Memory B cell (primary cell): ENCODE measurements around the gene IQGAP3.
A peak's percentile ranks its signal among the peaks of the same experiment; 100 is the strongest.

Experiments
- ATAC-seq: fragments of 150-1000 bp; cut with Tn5 transposase; 2 replicates; pipeline ENCODE4 v1.10.0; 2021; ENCODE audit warnings: low read depth, mild to moderate bottlenecking, moderate library complexity
- DNase-seq, 2 donors: peaks; one replicate each; pipeline ENCODE4 v3.0.0; 2022; ENCODE audit warnings: low spot score in 2 of 2
- H3K27ac Mint-ChIP-seq: one replicate; pipeline ENCODE4 v1.8.0; 2022; ENCODE audit warnings: mild to moderate bottlenecking, moderate library complexity, mixed read lengths
- H3K27me3 Mint-ChIP-seq: one replicate; pipeline ENCODE4 v1.8.0; 2022; ENCODE audit warnings: mixed read lengths
- H3K36me3 Mint-ChIP-seq: one replicate; pipeline ENCODE4 v1.8.0; 2022; ENCODE audit warnings: mild to moderate bottlenecking, mixed read lengths
- H3K4me1 Mint-ChIP-seq: one replicate; pipeline ENCODE4 v1.8.0; 2022; ENCODE audit warnings: mixed read lengths
- H3K4me3 Mint-ChIP-seq: one replicate; pipeline ENCODE4 v1.8.0; 2022; ENCODE audit warnings: mild to moderate bottlenecking, moderate library complexity, mixed read lengths
- H3K9me3 Mint-ChIP-seq: one replicate; pipeline ENCODE4 v1.8.0; 2022; ENCODE audit warnings: mixed read lengths

Gene IQGAP3

DNA sequence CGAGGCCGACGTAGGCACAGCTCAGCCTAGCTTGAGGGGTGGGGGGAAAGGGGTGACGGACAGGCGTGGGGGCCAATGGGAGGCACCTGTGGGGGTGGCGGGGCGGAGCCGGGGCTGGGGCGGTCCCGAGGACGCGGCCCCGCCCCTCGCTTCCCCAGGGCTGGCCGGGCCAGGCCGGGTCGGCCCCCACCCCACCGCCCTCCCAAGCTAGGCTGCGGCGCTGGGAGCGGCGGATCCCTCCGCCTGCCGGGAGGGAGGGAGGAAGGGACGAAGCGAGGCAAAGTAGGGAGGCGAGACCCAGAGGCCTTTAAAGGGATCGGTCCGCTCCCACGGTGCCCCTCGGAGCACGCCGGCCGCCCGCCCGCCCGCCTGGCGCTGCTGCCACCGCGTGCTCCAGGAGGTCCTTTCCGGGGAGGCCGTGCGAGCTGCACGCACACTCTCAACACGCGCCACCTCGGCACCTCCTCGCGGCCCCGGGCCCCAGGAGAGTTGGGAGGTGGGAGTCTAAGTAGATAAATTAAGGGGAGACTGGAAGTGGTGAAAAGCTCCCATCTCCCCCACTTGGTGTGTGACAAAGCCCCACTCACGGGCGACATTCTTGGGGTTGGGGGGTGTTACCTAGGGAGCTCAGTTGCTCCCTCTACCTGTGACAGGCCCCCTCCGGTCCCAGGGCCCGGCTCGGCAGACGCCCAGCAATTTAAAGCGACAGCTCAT is 71.4 kb downstream of the IQGAP3 start:
- no peaks in the 10 kb centered on the region for H3K36me3 Mint-ChIP-seq
- ATAC-seq (peak; percentile 63), DNase-seq (peak; percentile 93 to 94)
- H3K27ac Mint-ChIP-seq, result peak overlapping the region; percentile 97
- H3K9me3 Mint-ChIP-seq, result no peaks in the 10 kb centered on the region
- peaks cover 57% of the 10 kb centered on the region for H3K4me1 Mint-ChIP-seq
- peak overlapping the region; percentile 95 for H3K4me3 Mint-ChIP-seq
- H3K27me3 Mint-ChIP-seq, result no peaks in the 10 kb centered on the region

GRCh38 chr1:156500543-156500792 is 71.9 kb downstream of the IQGAP3 start, which contains the start of gene MEF2D:
MEF2D (minus strand) TSS chr1:156500775; CDS start chr1:156483292, 17,483 bp downstream.
- ATAC-seq, result no peak
- DNase-seq, result no peak
- peak within 1 kb of the TSS; percentile 95 for H3K4me3 Mint-ChIP-seq
- H3K9me3 Mint-ChIP-seq, result no peaks in the 10 kb centered on the region
- peaks cover 58% of the 10 kb centered on the region for H3K4me1 Mint-ChIP-seq
- peak within 1 kb of the TSS; percentile 97 for H3K27ac Mint-ChIP-seq
- H3K27me3 Mint-ChIP-seq, result no peaks in the 10 kb centered on the region
- no peaks in the 10 kb centered on the region for H3K36me3 Mint-ChIP-seq

DNA sequence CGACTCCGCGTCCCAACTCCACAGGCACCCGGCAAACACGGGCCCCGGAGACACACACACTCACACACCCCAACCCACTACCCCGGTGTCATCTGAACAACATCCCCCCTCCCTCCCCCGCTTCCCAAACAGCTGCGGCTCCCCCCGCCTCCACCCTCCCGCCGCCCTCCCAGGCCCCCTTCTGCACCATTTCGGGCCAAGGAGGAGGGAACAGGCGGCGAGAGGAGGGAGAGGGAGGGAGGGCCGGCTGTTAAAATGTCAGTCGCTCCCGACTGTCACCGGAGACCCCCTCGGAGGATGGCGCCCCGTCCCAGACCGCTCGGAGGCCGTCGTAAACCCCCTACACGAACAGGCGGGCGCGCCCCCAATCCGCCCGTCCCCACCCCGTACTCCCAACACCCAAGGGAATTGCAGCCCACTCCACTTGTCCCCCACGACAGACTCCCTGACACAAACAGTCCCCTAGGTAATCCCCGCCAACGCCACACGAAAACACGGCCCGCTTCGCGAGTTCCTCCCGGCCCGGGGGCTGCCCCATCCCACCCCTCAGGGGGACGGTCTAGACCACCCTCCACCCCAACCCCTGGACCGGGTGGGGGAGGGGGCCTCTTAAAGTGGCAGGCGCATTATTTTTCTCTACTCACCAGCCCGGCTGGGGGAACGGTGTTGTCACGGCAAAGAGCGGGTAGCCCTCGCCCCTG is 72.4 kb downstream of the IQGAP3 start:
- Mint-ChIP-seq H3K4me3 (peak overlapping the region; percentile 95), H3K27me3 (no peaks in the 10 kb centered on the region), H3K9me3 (no peaks in the 10 kb centered on the region), H3K4me1 (peaks cover 57% of the 10 kb centered on the region), H3K27ac (peak overlapping the region; percentile 97), H3K36me3 (peaks cover 1% of the 10 kb centered on the region)
- peak; percentile 6 for ATAC-seq
- peak; percentile 51 to 62 for DNase-seq

DNA sequence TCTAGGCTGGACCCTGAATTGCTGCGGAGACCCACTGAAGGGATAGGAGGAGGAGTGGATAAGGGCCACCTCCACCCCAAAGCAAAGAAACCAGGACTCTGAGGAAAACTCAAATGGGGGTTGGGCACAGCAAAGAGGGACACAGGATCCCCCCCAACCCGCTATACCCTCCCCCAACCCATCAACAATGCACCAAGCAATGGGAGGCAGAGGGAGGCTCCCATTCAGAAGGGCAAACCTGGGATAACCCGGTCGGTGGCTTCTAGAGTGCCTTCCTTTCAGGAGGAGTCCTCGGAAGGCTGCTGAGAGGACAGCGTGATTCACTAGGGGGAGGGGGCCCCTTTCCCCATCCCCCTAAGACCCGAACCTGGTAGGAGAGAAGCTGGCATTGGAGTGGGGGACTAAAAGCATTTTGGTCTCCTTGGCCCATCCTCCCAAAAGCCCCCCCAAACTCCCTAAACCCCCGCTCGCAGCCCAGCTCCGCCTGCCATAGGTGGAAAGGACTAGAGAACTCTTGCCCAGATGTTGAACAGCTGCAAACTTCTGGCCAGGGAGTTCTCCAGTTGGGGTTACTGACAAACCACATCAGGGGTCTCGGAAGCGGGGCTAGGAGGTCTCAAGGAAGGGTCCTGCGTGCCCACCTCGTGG is 73.0 kb downstream of the IQGAP3 start:
- H3K27me3 Mint-ChIP-seq, result no peaks in the 10 kb centered on the region
- H3K4me1 Mint-ChIP-seq, result peaks cover 56% of the 10 kb centered on the region
- H3K9me3 Mint-ChIP-seq, result no peaks in the 10 kb centered on the region
- peak overlapping the region; percentile 97 for H3K27ac Mint-ChIP-seq
- DNase-seq (no peak), ATAC-seq (no peak)
- H3K36me3 Mint-ChIP-seq, result peaks cover 2% of the 10 kb centered on the region
- peak overlapping the region; percentile 95 for H3K4me3 Mint-ChIP-seq

GRCh38 chr1:156498432-156499193 is 73.8 kb downstream of the IQGAP3 start:
- H3K27ac Mint-ChIP-seq, result peak overlapping the region; percentile 97
- H3K4me1 Mint-ChIP-seq, result peaks cover 57% of the 10 kb centered on the region
- no peaks in the 10 kb centered on the region for H3K27me3 Mint-ChIP-seq
- H3K36me3 Mint-ChIP-seq, result peaks cover 2% of the 10 kb centered on the region
- ATAC-seq (no peak), DNase-seq (no peak)
- H3K4me3 Mint-ChIP-seq, result peak overlapping the region; percentile 95
- no peaks in the 10 kb centered on the region for H3K9me3 Mint-ChIP-seq

DNA sequence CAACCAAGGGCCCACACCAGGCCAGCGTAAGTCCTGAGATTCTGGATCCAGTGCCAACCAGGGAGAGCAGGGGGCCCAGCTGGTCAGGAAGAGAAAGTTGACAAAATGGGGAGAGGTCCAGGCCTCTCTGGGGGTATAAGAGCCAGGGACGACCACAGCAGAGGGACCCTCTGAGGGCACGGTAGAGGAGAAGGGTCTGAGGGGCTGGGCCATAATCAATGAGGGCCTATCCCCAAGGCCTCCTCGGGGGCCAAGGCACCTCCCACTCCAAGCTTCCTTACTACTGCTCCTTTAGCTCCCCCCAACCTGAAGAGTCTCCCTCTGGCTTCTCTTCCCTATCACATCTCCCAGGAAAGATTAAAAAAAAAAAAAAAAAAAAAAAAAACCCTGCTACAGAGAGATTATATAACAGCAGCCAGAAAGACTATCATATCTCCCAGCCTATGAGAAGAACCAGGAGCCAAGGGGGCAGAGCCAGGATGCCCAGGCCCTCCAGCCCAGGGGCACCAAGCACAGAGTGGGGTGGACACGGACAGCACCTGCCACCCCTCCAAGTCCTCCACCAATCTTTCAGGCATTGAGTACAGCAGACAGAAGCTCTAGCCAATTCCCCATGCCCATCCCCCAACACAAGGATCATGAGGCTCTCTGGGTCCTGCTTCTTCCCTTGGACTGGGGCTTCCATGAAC is 74.5 kb downstream of the IQGAP3 start:
- H3K4me1 Mint-ChIP-seq, result peaks cover 57% of the 10 kb centered on the region
- DNase-seq, result no peak

DNA sequence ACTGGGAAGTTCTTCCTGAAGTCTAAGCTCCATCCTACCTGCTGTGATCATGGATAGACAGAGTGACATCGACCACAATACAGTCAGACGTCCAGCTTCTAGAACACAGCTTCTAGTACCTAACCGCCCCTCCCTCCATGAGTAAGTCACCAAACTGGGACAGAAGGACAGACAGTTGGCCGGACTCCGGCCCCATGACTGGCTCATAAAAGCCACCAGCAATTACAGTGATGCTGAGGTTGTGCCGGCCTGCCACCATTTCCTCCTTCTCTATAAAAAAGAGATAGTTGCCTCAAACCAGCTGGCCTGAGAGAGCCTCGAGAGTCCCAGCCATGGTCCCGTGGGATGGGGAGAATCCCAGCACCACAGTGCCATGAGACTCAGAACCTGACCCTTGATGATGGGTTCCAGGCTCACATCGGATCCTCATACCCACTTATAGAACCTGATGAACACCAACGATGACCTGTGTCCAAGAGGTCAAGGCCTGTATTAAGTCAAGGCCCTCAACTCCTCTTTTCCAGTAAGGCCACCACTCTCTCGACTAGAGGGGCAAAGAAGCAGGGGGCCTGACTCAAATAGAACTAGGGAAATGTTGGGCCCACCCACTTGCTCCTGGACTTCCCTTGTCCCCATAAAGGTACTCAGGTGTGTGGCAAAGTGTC is 75.2 kb downstream of the IQGAP3 start:
- Mint-ChIP-seq H3K27me3 (no peaks in the 10 kb centered on the region), H3K27ac (peak overlapping the region; percentile 97), H3K4me1 (peaks cover 59% of the 10 kb centered on the region), H3K4me3 (peak overlapping the region; percentile 67), H3K36me3 (peaks cover 2% of the 10 kb centered on the region), H3K9me3 (no peaks in the 10 kb centered on the region)
- ATAC-seq, result no peak
- no peak for DNase-seq

More for the DNA sequence above, 74.5 kb downstream of the IQGAP3 start:
- Mint-ChIP-seq H3K4me3 (peak overlapping the region; percentile 67), H3K9me3 (no peaks in the 10 kb centered on the region), H3K27me3 (no peaks in the 10 kb centered on the region), H3K27ac (peak overlapping the region; percentile 97), H3K36me3 (peaks cover 2% of the 10 kb centered on the region)
- no peak for ATAC-seq

DNA sequence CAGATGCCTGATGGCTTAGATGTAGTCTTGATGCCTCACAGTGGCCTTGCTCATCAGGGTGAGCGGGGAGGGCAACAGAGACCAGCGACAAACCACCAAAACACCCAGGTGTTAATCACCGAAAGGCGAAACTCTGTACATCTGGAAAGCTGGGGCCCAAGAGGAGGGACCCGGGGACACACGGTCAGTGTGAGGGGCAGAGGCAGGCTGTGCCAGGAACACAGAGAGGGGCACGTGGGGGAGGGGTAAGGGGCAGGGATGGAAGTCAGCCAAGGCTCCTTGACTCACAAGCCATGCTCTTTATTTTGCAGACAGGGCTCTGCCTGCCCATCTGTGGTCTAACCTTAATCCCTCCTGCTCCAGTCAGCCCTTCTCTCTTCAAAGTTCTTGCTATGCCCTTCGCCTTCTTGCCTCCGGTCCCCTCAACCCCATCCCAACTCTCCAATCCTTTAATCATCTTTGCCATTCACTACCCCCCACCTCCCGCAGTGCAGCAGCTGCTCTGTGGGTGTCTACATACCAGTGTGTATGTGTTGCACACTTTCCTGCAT is 76.1 kb downstream of the IQGAP3 start:
- H3K4me1 Mint-ChIP-seq, result peaks cover 66% of the 10 kb centered on the region
- peak overlapping the region; percentile 67 for H3K4me3 Mint-ChIP-seq
- ATAC-seq, result no peak
- H3K9me3 Mint-ChIP-seq, result no peaks in the 10 kb centered on the region
- peak overlapping the region; percentile 97 for H3K27ac Mint-ChIP-seq
- no peaks in the 10 kb centered on the region for H3K27me3 Mint-ChIP-seq
- peaks cover 2% of the 10 kb centered on the region for H3K36me3 Mint-ChIP-seq
- no peak for DNase-seq

GRCh38 chr1:156495401-156496140 is 76.8 kb downstream of the IQGAP3 start:
- Mint-ChIP-seq H3K4me1 (peaks cover 72% of the 10 kb centered on the region), H3K27me3 (no peaks in the 10 kb centered on the region), H3K4me3 (peak overlapping the region; percentile 67), H3K36me3 (peaks cover 2% of the 10 kb centered on the region), H3K27ac (peak overlapping the region; percentile 97), H3K9me3 (no peaks in the 10 kb centered on the region)
- DNase-seq (no peak), ATAC-seq (no peak)

DNA sequence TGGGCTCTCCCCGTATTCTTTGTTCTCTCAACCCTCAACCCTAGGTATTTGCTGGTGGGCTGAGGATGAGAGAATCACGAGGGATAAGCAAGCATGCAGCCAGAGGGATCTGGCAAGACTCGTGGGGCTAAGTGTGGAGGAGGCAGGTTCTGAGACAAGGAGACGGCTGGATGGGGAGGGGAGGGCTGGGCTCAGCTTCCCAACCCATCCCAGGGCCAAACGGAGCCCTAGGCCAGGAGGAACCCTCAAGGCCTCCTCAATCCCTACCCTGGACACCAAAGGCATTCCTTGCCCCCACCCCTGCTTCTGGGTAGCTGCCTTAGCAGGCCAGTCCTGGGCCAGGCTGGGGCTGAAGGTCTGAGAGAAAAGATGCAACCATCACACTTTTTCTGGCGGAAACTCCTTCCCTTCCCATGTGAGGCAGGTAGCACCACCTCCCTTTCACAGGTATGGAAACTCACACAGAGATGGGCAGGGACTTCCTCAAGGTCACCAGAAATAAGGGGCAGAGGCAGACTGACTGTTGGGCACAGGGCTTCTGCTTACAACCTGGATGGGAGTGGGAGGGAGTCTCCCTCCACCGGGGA is 78.0 kb downstream of the IQGAP3 start:
- H3K27me3 Mint-ChIP-seq, result no peaks in the 10 kb centered on the region
- no peaks in the 10 kb centered on the region for H3K9me3 Mint-ChIP-seq
- H3K36me3 Mint-ChIP-seq, result peaks cover 2% of the 10 kb centered on the region
- ATAC-seq (no peak), DNase-seq (no peak)
- H3K4me3 Mint-ChIP-seq, result peak overlapping the region; percentile 89
- peak overlapping the region; percentile 67 for H3K27ac Mint-ChIP-seq
- H3K4me1 Mint-ChIP-seq, result peaks cover 81% of the 10 kb centered on the region

- H3K9me3 Mint-ChIP-seq, result no peaks in the 10 kb centered on the region
- DNase-seq, result no peak
These were observed 78.6 kb downstream of the IQGAP3 start for GRCh38 chr1:156493742-156494141.

GRCh38 chr1:156493154-156493631 is 79.2 kb downstream of the IQGAP3 start:
- peak overlapping the region; percentile 92 for H3K27ac Mint-ChIP-seq
- H3K9me3 Mint-ChIP-seq, result no peaks in the 10 kb centered on the region
- H3K4me3 Mint-ChIP-seq, result peak overlapping the region; percentile 89
- peaks cover 2% of the 10 kb centered on the region for H3K36me3 Mint-ChIP-seq
- ATAC-seq (no peak), DNase-seq (no peak)
- H3K4me1 Mint-ChIP-seq, result peaks cover 83% of the 10 kb centered on the region
- H3K27me3 Mint-ChIP-seq, result no peaks in the 10 kb centered on the region

More at GRCh38 chr1:156493742-156494141, 78.6 kb downstream of the IQGAP3 start:
- peak overlapping the region; percentile 67 for H3K27ac Mint-ChIP-seq
- peaks cover 2% of the 10 kb centered on the region for H3K36me3 Mint-ChIP-seq
- H3K4me3 Mint-ChIP-seq, result peak overlapping the region; percentile 89
- peaks cover 83% of the 10 kb centered on the region for H3K4me1 Mint-ChIP-seq
- ATAC-seq, result no peak
- no peaks in the 10 kb centered on the region for H3K27me3 Mint-ChIP-seq
